ENCODE data around the gene CTDSPL. TPM values are rescaled to one million over a fixed set of nuclear protein-coding genes. Genes with fewer than 3 reads are reported as not detected.

Gene CTDSPL
- total RNA-seq, 1 donor from 2014 or later, result not detected

DNA sequence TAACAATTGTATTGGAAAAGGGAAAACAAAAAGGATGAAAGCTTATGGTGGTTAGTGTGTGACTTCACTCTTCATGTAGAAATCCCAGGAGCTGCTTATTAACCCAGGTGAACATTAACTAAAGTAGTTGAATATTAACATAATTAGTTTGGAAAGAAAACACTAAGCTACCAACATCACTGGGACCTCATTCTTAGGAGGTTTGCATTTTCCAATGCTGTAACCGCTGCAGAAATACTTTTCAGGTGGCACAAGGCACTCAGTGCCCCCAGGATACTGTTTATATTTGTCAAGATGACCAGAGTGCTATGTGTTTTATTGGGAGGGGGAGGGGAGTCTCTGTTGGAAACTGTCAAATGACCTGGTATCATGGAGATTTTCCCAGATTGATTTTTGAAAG is 103.0 kb downstream of the CTDSPL start:
- POLR2A ChIA-PET, result no interaction called here

GRCh38 chr3:37967260-37967881 is 105.7 kb downstream of the CTDSPL start:
- H3K27ac Mint-ChIP-seq, result no peak overlapping the region

More for the DNA sequence above, 103.0 kb downstream of the CTDSPL start:
- Mint-ChIP-seq H3K27ac (no peak overlapping the region), H3K27me3 (peaks cover 5% of the 10 kb centered on the region), H3K4me1 (no peaks in the 10 kb centered on the region), H3K4me3 (no peak overlapping the region), H3K36me3 (ENCODE audit: low read depth) (no peaks in the 10 kb centered on the region), H3K9me3 (no peaks in the 10 kb centered on the region)
- no peak for ATAC-seq (ENCODE audit: low read depth)
- no peak for DNase-seq
- TF ChIP-seq, protein P1, sequence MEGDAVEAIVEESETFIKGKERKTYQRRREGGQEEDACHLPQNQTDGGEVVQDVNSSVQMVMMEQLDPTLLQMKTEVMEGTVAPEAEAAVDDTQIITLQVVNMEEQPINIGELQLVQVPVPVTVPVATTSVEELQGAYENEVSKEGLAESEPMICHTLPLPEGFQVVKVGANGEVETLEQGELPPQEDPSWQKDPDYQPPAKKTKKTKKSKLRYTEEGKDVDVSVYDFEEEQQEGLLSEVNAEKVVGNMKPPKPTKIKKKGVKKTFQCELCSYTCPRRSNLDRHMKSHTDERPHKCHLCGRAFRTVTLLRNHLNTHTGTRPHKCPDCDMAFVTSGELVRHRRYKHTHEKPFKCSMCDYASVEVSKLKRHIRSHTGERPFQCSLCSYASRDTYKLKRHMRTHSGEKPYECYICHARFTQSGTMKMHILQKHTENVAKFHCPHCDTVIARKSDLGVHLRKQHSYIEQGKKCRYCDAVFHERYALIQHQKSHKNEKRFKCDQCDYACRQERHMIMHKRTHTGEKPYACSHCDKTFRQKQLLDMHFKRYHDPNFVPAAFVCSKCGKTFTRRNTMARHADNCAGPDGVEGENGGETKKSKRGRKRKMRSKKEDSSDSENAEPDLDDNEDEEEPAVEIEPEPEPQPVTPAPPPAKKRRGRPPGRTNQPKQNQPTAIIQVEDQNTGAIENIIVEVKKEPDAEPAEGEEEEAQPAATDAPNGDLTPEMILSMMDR (IDR thresholded peaks at IDR 0.05), result no peak
- intact Hi-C loops (cut with micrococcal nuclease), result no loop called here
- CTCF ChIA-PET, result interaction anchor here (1.6 kb wide), 1 partner anchor 110 kb away, joined by 4 read pairs; no protein-coding TSS in a partner anchor

GRCh38 chr3:37968199-37968598 is 106.5 kb downstream of the CTDSPL start:
- ChIA-PET POLR2A (no interaction called here), CTCF (interaction anchor here (0.7 to 2.4 kb wide), 7 partner anchors 7 to 512 kb away, joined by 3 to 25 read pairs (median 5); partner anchors contain the start of genes DLEC1 and XYLB)
- H3K27me3 Mint-ChIP-seq, result peaks cover 2% of the 10 kb centered on the region
- H3K4me1 Mint-ChIP-seq, result no peaks in the 10 kb centered on the region
- H3K36me3 Mint-ChIP-seq (ENCODE audit: low read depth), result no peaks in the 10 kb centered on the region
- DNase-seq (no peak), ATAC-seq (ENCODE audit: low read depth) (no peak)
- intact Hi-C loops (cut with micrococcal nuclease), result no loop called here
- H3K4me3 Mint-ChIP-seq, result no peak overlapping the region
- H3K9me3 Mint-ChIP-seq, result no peaks in the 10 kb centered on the region
- H3K27ac Mint-ChIP-seq, result no peak overlapping the region
- TF ChIP-seq, protein P1 (IDR thresholded peaks at IDR 0.05), result no peak

More at GRCh38 chr3:37967260-37967881, 105.7 kb downstream of the CTDSPL start:
- intact Hi-C loops (cut with micrococcal nuclease), result loop anchor here (1.0 kb wide), 1 partner anchor 112 kb away; no protein-coding TSS in a partner anchor
- ChIA-PET CTCF (interaction anchor here (0.7 to 2.4 kb wide), 9 partner anchors 8 to 513 kb away, joined by 3 to 25 read pairs (median 4); partner anchors contain the start of genes DLEC1 and XYLB), POLR2A (no interaction called here)
- TF ChIP-seq, protein P1 (IDR thresholded peaks at IDR 0.05), result peak; percentile 30
- peaks cover 5% of the 10 kb centered on the region for H3K27me3 Mint-ChIP-seq
- no peaks in the 10 kb centered on the region for H3K4me1 Mint-ChIP-seq
- no peaks in the 10 kb centered on the region for H3K36me3 Mint-ChIP-seq (ENCODE audit: low read depth)
- H3K9me3 Mint-ChIP-seq, result no peaks in the 10 kb centered on the region
- no peak overlapping the region for H3K4me3 Mint-ChIP-seq
- DNase-seq, result no peak
- ATAC-seq (ENCODE audit: low read depth), result peak; percentile 34

DNA sequence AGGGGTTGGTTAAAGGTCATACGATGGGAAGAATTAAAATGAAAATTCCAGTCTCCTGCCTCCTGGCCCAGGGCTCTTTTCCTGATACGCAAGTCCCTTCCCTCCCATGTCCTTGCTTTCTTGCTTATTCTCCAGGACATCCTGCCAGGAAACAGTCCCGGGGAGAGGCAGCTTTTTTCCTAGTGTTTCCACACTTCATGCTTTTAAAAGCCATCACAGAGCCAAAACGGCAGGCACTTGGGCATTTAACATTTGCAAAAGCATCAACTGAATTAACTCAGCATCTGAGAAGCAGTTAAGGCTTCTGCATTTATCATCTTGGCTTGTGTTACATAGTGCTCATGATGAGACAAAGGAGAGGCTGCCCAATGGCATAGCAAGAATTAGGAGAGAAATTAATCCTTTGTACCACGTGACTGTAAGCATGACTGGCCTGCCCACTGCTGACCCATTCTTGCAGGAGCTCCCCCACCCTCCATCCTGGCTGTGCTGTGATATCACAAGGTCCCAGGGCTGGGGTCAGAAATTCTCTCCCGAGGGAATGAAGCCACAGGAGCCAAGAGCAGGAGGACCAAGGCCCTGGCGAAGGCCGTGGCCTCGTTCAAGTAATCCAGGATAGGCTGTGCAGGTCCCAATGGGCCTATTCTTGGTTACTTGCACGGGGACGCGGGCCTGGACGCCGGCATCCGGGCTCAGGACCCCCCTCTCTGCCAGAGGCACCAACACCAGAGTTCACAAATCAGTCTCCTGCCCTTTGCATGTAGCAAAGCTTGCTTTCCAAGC is 107.3 kb downstream of the CTDSPL start:
- Mint-ChIP-seq H3K27ac (no peak overlapping the region), H3K4me1 (no peaks in the 10 kb centered on the region), H3K27me3 (peaks cover 2% of the 10 kb centered on the region), H3K36me3 (ENCODE audit: low read depth) (no peaks in the 10 kb centered on the region), H3K4me3 (no peak overlapping the region), H3K9me3 (no peaks in the 10 kb centered on the region)
- DNase-seq (no peak), ATAC-seq (ENCODE audit: low read depth) (no peak)
- TF ChIP-seq, protein P1 (IDR thresholded peaks at IDR 0.05), result no peak
- ChIA-PET CTCF (interaction anchor here (2.0 kb wide), 1 partner anchor 114 kb away, joined by 7 read pairs; no protein-coding TSS in a partner anchor), POLR2A (no interaction called here)
- intact Hi-C loops (cut with micrococcal nuclease), result no loop called here

GRCh38 chr3:37969596-37970100 is 108.0 kb downstream of the CTDSPL start:
- Mint-ChIP-seq H3K36me3 (ENCODE audit: low read depth) (no peaks in the 10 kb centered on the region), H3K27me3 (peaks cover 2% of the 10 kb centered on the region), H3K9me3 (no peaks in the 10 kb centered on the region), H3K4me1 (no peaks in the 10 kb centered on the region), H3K4me3 (no peak overlapping the region), H3K27ac (no peak overlapping the region)
- ChIA-PET POLR2A (no interaction called here), CTCF (interaction anchor here (1.2 to 2.0 kb wide), 2 partner anchors 32 to 114 kb away, joined by 3 to 7 read pairs; no protein-coding TSS in a partner anchor)
- ATAC-seq (ENCODE audit: low read depth) (no peak), DNase-seq (no peak)
- TF ChIP-seq, protein P1 (IDR thresholded peaks at IDR 0.05), result no peak
- intact Hi-C loops (cut with micrococcal nuclease), result no loop called here
